SK-N-SH (cell line): Measurements from ENCODE around the gene MTCL1. TPM values are rescaled to one million over a fixed set of nuclear protein-coding genes. Genes with fewer than 3 reads are reported as not detected.

ENCODE experiments used
- CTCF ChIA-PET: fragments of 300-600, 350-600 bp; formaldehyde crosslinking; extraction: SDS; loops from one replicate; lab custom pipeline; 2021; lab: Yijun Ruan, JAX
- POLR2A ChIA-PET: fragments of 350-600 bp; sonication (Branson Sonifier 250); formaldehyde crosslinking; extraction: SDS; loops from one replicate; lab custom pipeline; 2020; ENCODE audit warnings: antibody characterized with exemption, inconsistent platforms; lab: Yijun Ruan, JAX
- DNase-seq: peaks from one replicate; pipeline ENCODE4 v3.0.0; 2012
- H2AFZ ChIP-seq: fragments of 200-600 bp; sonication (generic); 2 replicates; pipeline ENCODE4 v1.8.1; 2016; ENCODE audit warnings: antibody characterized with exemption, mild to moderate bottlenecking, low read depth
- H3F3A ChIP-seq: fragments of 200-600 bp; sonication (generic); replicated peaks from 2 replicates; pipeline ENCODE3; 2016; ENCODE audit warnings: antibody characterized with exemption, mild to moderate bottlenecking; ENCODE audit not compliant: insufficient read depth
- H3K27ac ChIP-seq, 2 experiments: fragments of 200-500 bp in 1 of 2; fragments of 200-600 bp in 1 of 2; sonication (Bioruptor generic) in 1 of 2; sonication (generic), shearing (Covaris generic) in 1 of 2; 2 replicates each; pipeline versions ENCODE4 v1.5.1 to v1.6.1; 2014 to 2016; ENCODE audit warnings: low read depth in 2 of 2, inconsistent platforms in 1 of 2, low read length in 1 of 2, mild to moderate bottlenecking in 1 of 2, mixed read lengths in 1 of 2
- H3K27me3 ChIP-seq: fragments of 200-600 bp; sonication (generic), shearing (Covaris generic); 2 replicates; pipeline ENCODE4 v1.6.1; 2016; ENCODE audit warnings: mixed run types; ENCODE audit not compliant: insufficient read depth
- H3K36me3 ChIP-seq, 2 experiments: fragments of 200-500 bp in 1 of 2; fragments of 200-600 bp in 1 of 2; sonication (Bioruptor generic) in 1 of 2; sonication (generic) in 1 of 2; replicated peaks in 1 of 2; 2 replicates each; pipeline versions ENCODE3 to v1.5.1; 2014 to 2016; ENCODE audit warnings: low read length in 1 of 2, mild to moderate bottlenecking in 1 of 2; ENCODE audit not compliant: insufficient read depth in 2 of 2, control insufficient read depth in 1 of 2
- H3K4me1 ChIP-seq, 2 experiments: fragments of 200-500 bp in 1 of 2; fragments of 200-600 bp in 1 of 2; sonication (Bioruptor generic) in 1 of 2; sonication (generic), shearing (Covaris generic) in 1 of 2; 2 replicates each; pipeline versions ENCODE4 v1.5.1 to v1.6.1; 2014 to 2016; ENCODE audit warnings: low read depth in 1 of 2, low read length in 1 of 2, mixed run types in 1 of 2; ENCODE audit not compliant: insufficient read depth in 2 of 2, control insufficient read depth in 1 of 2
- H3K4me2 ChIP-seq: fragments of 200-600 bp; sonication (generic), shearing (Covaris generic); 2 replicates; pipeline ENCODE4 v1.6.1; 2017; ENCODE audit warnings: mixed run types
- H3K4me3 ChIP-seq, 2 experiments: fragments of 200-500 bp in 1 of 2; fragments of 200-600 bp in 1 of 2; sonication (Bioruptor generic) in 1 of 2; sonication (generic), shearing (Covaris generic) in 1 of 2; 2 replicates each; pipeline versions ENCODE4 v1.5.1 to v1.8.1; 2014 to 2016; ENCODE audit warnings: low read depth in 2 of 2, inconsistent platforms in 1 of 2, low read length in 1 of 2, mild to moderate bottlenecking in 1 of 2, mixed read lengths in 1 of 2, moderate library complexity in 1 of 2
- H3K79me2 ChIP-seq: fragments of 200-600 bp; sonication (generic); 2 replicates; pipeline ENCODE4 v1.8.1; 2017; ENCODE audit warnings: mild to moderate bottlenecking; ENCODE audit not compliant: insufficient read depth
- H3K9ac ChIP-seq: fragments of 200-600 bp; sonication (generic); 2 replicates; pipeline ENCODE4 v1.6.1; 2017; ENCODE audit warnings: mixed run types
- H3K9me2 ChIP-seq: fragments of 200-600 bp; sonication (generic); 2 replicates; pipeline ENCODE4 v1.6.1; 2017; ENCODE audit warnings: mixed run types
- H3K9me3 ChIP-seq: fragments of 200-600 bp; sonication (generic); 2 replicates; pipeline ENCODE4 v1.6.1; 2017; ENCODE audit warnings: mixed run types, mild to moderate bottlenecking, moderate library complexity
- H4K20me1 ChIP-seq: fragments of 200-600 bp; sonication (generic); 2 replicates; pipeline ENCODE4 v1.6.1; 2017; ENCODE audit warnings: mild to moderate bottlenecking, mixed run types; ENCODE audit not compliant: insufficient read depth
- CHD2 ChIP-seq: fragments of 150-350 bp; IDR thresholded peaks from 2 replicates; pipeline ENCODE4 v1.6.1; 2018; ENCODE audit warnings: low read length; ENCODE audit not compliant: partially characterized antibody
- CTCF ChIP-seq: fragments of 200-600 bp; sonication (generic); IDR thresholded peaks from 2 replicates; pipeline ENCODE4 v1.6.1; 2017; ENCODE audit warnings: antibody characterized with exemption, mild to moderate bottlenecking, moderate library complexity
- EP300 ChIP-seq, 2 experiments: IDR thresholded peaks; 2 replicates each; pipeline versions ENCODE4 v1.4.0 to v1.6.1; 2012; ENCODE audit warnings: borderline replicate concordance in 1 of 2, low read depth in 1 of 2, low read length in 1 of 2
- EZH2phosphoT487 ChIP-seq: fragments of 200-600 bp; sonication (generic); IDR thresholded peaks from 2 replicates; pipeline ENCODE4 v1.6.1; 2017; ENCODE audit warnings: low read depth, mixed run types, mild to moderate bottlenecking, antibody characterized with exemption, moderate library complexity, borderline replicate concordance
- GABPA ChIP-seq: IDR thresholded peaks from 2 replicates; pipeline ENCODE4 v1.4.0; 2012; ENCODE audit warnings: low read depth, mild to moderate bottlenecking
- NFIC ChIP-seq: IDR thresholded peaks from 2 replicates; pipeline ENCODE4 v1.4.0; 2012; ENCODE audit warnings: borderline replicate concordance
- NRF1 ChIP-seq: IDR thresholded peaks from 2 replicates; pipeline ENCODE4 v1.6.1; 2012; ENCODE audit warnings: low read depth, mild to moderate bottlenecking, low read length
- PBX3 ChIP-seq: IDR thresholded peaks from 2 replicates; pipeline ENCODE4; 2012
- REST ChIP-seq: IDR thresholded peaks from 2 replicates; pipeline ENCODE4 v1.6.1; 2012; ENCODE audit warnings: mild to moderate bottlenecking, low read depth, low read length, moderate library complexity
- RXRA ChIP-seq: IDR thresholded peaks from 2 replicates; pipeline ENCODE4 v1.4.0; 2012; ENCODE audit warnings: low read depth, mild to moderate bottlenecking, borderline replicate concordance
- SIN3A ChIP-seq: IDR thresholded peaks from 2 replicates; pipeline ENCODE4 v1.6.1; 2012; ENCODE audit warnings: low read depth, mild to moderate bottlenecking, low read length, moderate library complexity, borderline replicate concordance
- SMC3 ChIP-seq: IDR thresholded peaks from 2 replicates; pipeline ENCODE4 v1.6.1; 2012; ENCODE audit warnings: low read depth, low read length, improper control_type of control experiment
- TCF12 ChIP-seq: IDR thresholded peaks from 2 replicates; pipeline ENCODE4 v1.4.0; 2012
- TEAD4 ChIP-seq: IDR thresholded peaks from 2 replicates; pipeline ENCODE4 v1.4.0; 2012; ENCODE audit warnings: mild to moderate bottlenecking, borderline replicate concordance; ENCODE audit not compliant: insufficient read depth
- USF2 ChIP-seq: fragments of 150-350 bp; IDR thresholded peaks from 2 replicates; pipeline ENCODE4 v1.6.1; 2017; ENCODE audit warnings: antibody characterized with exemption, low read length, low read depth, borderline replicate concordance
- WGBS: methylation state at CpG from one replicate; pipeline ENCODE4 v1.1.6; 2017; ENCODE audit warnings: low lambda C conversion rate; 5-methylcytosine and 5-hydroxymethylcytosine counted together
- polyA plus RNA-seq, 3 experiments: library from polyadenylated mRNA; depleted of rRNA; stranded (reverse); fragments of >200 nt; gene quantifications; 2 replicates each; pipeline ENCODE4 v1.2.3, GENCODE V29; 2012

MTCL1 gene
- polyA plus RNA-seq, 1 of the 3 experiments (the other 2 are of a cell fraction): 33.5 TPM

GRCh38 chr18:8771930-8772329 is 66.6 kb downstream of the MTCL1 start:
- ChIA-PET CTCF (no interaction called here), POLR2A (no interaction called here)
- H3K27ac ChIP-seq: peak overlapping the region in 1 of 2 experiments; percentile 47; a peak in 2 of 4 replicates
- peaks cover 0 to 9% of the 10 kb centered on the region in 2 experiments for H3K36me3 ChIP-seq
- no peaks in the 10 kb centered on the region for H3K27me3 ChIP-seq
- H3K9ac ChIP-seq: no peak overlapping the region
- H3K79me2 ChIP-seq: peaks cover 13% of the 10 kb centered on the region; the same call in 1 of the 2 replicates
- no peak overlapping the region for H2AFZ ChIP-seq
- no peaks in the 10 kb centered on the region for H3K9me3 ChIP-seq
- H3K9me2 ChIP-seq: no peaks in the 10 kb centered on the region
- 62% methylated on average over 5 of the region's 8 CpGs for WGBS
- DNase-seq: no peak
- H3K4me2 ChIP-seq: no peak overlapping the region
- H3K4me1 ChIP-seq: peaks cover 3 to 18% of the 10 kb centered on the region in 2 experiments; a peak in 3 of 4 replicates
- H3F3A ChIP-seq: peaks cover 13% of the 10 kb centered on the region
- H3K4me3 ChIP-seq: no peak overlapping the region
- no peak for TF ChIP-seq RXRA
- TF ChIP-seq EP300 (IDR thresholded peaks at IDR 0.05; ENCODE audit: borderline replicate concordance in 1 of 2, low read depth in 1 of 2, low read length in 1 of 2): peak in 1 of 2 experiments; percentile 28; a peak in 1 of 4 replicates
- peak; percentile 65 for TF ChIP-seq NFIC
- TF ChIP-seq CHD2: no peak
- TF ChIP-seq SMC3: no peak
- TF ChIP-seq SIN3A: no peak
- TF ChIP-seq CTCF: no peak
- no peak for TF ChIP-seq PBX3
- no peak for TF ChIP-seq TCF12
- H4K20me1 ChIP-seq: no peaks in the 10 kb centered on the region

GRCh38 chr18:8773980-8774379 is 68.6 kb downstream of the MTCL1 start:
- H3K36me3 ChIP-seq: peaks cover 3 to 14% of the 10 kb centered on the region in 2 experiments
- H3K27me3 ChIP-seq: no peaks in the 10 kb centered on the region
- WGBS: 91% methylated on average over 5 of the region's 5 CpGs
- H3K4me3 ChIP-seq: no peak overlapping the region
- CTCF ChIA-PET: no interaction called here
- no peaks in the 10 kb centered on the region for H4K20me1 ChIP-seq
- peaks cover 10% of the 10 kb centered on the region for H3F3A ChIP-seq
- H3K9ac ChIP-seq: no peak overlapping the region
- no peaks in the 10 kb centered on the region for H3K9me2 ChIP-seq
- DNase-seq: no peak
- POLR2A ChIA-PET: no interaction called here
- H3K4me1 ChIP-seq: peaks cover 3 to 12% of the 10 kb centered on the region in 2 experiments; a peak in 2 of 4 replicates
- H3K27ac ChIP-seq: no peak overlapping the region
- no peak for TF ChIP-seq TEAD4
- TF ChIP-seq RXRA: no peak
- TF ChIP-seq TCF12: no peak
- no peak for TF ChIP-seq USF2
- no peak for TF ChIP-seq GABPA
- no peak for TF ChIP-seq NRF1
- TF ChIP-seq CTCF: no peak
- no peak for TF ChIP-seq EP300 (IDR thresholded peaks at IDR 0.05; ENCODE audit: borderline replicate concordance in 1 of 2, low read depth in 1 of 2, low read length in 1 of 2)
- TF ChIP-seq EZH2phosphoT487: no peak
- no peak for TF ChIP-seq REST
- TF ChIP-seq, all 33 proteins: peak for 0
- Histone ChIP-seq H3K79me2 (peaks cover 10% of the 10 kb centered on the region; the same call in 1 of the 2 replicates), H2AFZ (no peak overlapping the region), H3K4me2 (no peak overlapping the region), H3K9me3 (no peaks in the 10 kb centered on the region)
